MM.1S (cell line): ENCODE data around the gene USP6NL.

Experiments used
- EZH2 ChIP-seq: fragments of 300-600 bp; sonication (generic); optimal IDR thresholded peaks from 2 replicates; pipeline ENCODE3; 2017; ENCODE audit warnings: low read depth, mild to moderate bottlenecking, antibody characterized with exemption, low read length, mixed read lengths
- TF ChIP-seq, protein P1 (sequence below): fragments of 300-600 bp; sonication (generic); IDR thresholded peaks from 2 replicates; pipeline ENCODE4 v1.5.1; 2016; ENCODE audit warnings: antibody characterized with exemption, low read length, mixed read lengths

DNA sequence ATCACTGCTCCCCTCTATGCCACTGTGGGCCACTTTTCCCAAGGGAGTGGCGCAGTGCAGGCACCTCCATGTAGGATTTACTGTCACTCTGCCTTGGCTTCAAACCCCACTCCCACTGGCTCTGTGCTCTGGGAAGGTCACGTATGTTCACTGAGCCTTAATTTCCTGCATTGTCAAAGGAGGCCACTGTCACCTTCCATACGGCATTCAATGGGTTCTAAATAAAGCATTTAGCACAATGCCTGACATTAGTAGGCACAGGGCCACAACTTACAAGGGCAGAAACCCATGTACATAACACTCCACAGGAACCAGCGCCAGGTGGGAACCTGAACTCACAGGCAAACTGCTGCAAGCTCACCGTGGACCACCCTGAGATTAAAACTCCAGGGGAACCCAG lies 196.4 kb downstream of the USP6NL start:
- TF ChIP-seq, protein P1, sequence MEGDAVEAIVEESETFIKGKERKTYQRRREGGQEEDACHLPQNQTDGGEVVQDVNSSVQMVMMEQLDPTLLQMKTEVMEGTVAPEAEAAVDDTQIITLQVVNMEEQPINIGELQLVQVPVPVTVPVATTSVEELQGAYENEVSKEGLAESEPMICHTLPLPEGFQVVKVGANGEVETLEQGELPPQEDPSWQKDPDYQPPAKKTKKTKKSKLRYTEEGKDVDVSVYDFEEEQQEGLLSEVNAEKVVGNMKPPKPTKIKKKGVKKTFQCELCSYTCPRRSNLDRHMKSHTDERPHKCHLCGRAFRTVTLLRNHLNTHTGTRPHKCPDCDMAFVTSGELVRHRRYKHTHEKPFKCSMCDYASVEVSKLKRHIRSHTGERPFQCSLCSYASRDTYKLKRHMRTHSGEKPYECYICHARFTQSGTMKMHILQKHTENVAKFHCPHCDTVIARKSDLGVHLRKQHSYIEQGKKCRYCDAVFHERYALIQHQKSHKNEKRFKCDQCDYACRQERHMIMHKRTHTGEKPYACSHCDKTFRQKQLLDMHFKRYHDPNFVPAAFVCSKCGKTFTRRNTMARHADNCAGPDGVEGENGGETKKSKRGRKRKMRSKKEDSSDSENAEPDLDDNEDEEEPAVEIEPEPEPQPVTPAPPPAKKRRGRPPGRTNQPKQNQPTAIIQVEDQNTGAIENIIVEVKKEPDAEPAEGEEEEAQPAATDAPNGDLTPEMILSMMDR = no peak
- no peak for TF ChIP-seq EZH2
